ENCODE measurements around the gene VTI1A. TPM values are rescaled to one million over a fixed set of nuclear protein-coding genes. Genes with fewer than 3 reads are reported as not detected.

The VTI1A gene
- total RNA-seq, 1 experiment from 2014 or later, result 32.4 TPM

- DNase-seq (ENCODE audit: low read depth), result no peak
Measured at GRCh38 chr10:112755446-112756234, 308.6 kb downstream of the VTI1A start.

DNA sequence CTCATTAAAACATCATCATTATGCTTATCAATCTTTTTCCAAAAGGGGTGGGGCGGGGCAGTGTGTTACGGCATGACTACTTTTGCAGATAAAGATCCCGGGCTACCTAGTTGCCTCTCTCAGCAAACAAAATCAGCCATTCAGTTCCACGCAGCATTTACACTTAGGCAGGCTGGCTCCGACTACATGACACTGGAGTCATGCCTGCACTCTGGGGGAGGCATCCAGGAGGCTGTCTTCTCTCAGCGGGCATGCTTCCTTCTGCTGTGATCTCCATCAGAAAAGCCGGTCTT, 309.2 kb downstream of the VTI1A start:
- DNase-seq (ENCODE audit: low read depth), result no peak

GRCh38 chr10:112758961-112759360, 311.9 kb downstream of the VTI1A start:
- no peak for DNase-seq (ENCODE audit: low read depth)

DNA sequence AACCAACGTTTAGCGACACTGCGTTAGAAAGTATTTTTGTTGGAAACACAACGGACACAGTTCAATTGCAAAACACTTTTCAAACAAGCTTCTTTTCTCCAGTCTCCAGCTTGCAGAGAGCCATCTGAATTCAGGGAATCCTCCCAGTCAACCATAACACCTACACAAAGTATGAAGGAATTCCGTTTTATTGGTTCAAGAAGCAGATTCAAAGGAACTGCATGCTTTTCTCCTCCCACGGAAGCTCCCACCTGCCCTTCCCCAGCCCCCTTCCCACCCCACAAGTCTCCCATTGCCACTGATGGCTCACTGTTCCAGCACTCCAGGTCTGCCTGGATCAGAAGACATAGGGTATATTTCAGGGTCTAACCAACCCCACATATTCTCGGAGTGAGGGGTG, 312.5 kb downstream of the VTI1A start:
- DNase-seq (ENCODE audit: low read depth), result no peak

DNA sequence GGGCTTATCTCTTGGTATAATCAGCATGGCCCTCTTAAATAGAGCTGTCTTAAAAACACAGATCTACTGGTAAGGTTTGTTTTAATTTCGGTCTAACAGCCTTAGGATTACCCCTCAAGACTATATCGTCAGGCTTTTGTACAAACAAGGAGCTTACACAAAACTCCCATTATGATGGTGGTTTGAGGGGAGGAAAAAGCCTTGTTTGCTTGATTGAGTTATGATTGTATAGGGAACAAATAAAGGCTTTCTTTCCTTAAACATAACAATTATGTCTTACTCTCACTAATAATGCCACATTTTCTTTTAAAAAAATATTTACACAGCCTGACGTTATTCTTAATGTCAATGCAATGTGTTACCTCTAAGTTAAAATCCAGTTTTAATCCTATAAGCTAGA, 314.2 kb downstream of the VTI1A start:
- no peak for DNase-seq (ENCODE audit: low read depth)

DNA sequence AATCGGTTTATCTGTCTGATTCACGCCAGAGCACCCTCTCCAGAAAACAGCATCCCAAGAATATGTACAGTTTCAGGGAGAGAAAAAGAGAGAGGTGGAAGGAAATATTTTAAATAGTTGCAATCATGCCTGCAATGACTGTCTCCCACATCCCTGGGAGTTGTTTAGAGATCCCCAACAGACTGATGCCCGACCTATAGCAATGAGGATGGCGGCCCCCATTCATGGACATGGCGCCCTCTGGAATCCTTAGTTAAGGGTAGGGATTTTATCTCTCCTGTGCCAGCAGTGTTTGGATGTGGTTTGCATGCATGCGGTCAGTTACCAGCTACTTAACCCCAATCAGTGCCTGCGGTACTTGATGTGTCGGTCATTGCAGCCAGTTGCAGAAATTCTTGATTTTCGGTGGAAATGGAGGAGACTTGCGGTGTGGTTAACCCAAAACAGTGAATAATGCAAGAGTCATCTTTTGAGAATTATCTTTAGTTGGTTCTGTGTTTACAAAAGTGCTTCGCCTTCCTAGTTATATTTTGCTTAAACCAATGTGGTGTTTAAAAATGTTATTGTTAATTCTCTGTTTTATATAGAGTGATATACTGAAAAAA, 317.0 kb downstream of the VTI1A start:
- peak; percentile 94 for DNase-seq (ENCODE audit: low read depth)

DNA sequence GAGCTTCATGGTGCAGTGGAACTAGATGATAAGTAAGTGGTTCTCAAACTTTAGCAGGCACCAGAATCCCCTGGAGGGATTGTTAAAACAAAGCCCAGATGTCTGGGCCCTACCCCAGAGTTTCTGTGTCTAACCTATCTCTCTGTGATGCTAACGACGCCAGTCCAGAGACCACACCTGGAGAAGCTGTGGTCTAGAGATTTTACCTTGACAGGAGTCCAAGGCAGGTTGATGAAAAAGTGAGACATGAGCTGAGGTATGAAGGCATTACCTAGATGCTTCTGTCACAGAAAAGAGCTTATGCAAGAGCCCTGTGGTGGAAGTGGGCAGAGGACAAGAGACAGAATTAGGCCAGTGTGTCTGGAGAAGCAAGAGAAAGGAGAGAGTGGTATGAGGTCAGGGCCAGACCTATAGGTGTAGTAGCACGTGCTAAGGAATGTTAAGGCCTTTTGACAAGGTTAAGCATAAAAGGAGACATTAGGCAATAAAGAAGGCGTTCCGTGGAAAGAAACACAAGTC, 318.8 kb downstream of the VTI1A start:
- no peak for DNase-seq (ENCODE audit: low read depth)

GRCh38 chr10:112766636-112767035, 319.6 kb downstream of the VTI1A start:
- no peak for DNase-seq (ENCODE audit: low read depth)

DNA sequence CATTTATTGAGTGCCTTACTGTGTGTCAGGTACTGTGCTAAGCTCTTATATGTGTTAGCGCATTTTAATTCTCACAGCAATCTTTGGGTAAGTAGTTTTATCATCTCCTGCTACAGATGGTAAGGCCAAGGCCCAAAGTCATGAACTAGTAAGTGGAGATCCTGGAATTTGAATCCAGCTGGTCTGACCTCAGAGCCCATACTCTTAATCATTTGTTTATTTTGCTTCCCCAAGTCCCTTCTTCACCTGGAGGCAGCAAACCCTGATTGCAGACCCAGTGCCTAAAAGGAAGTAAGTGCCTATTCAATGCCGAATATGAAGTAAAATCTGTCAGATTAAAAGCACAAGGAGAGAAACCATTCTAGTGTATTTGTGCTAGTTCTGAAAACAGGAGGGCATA, 320.1 kb downstream of the VTI1A start:
- peak; percentile 37 for DNase-seq (ENCODE audit: low read depth)

DNA sequence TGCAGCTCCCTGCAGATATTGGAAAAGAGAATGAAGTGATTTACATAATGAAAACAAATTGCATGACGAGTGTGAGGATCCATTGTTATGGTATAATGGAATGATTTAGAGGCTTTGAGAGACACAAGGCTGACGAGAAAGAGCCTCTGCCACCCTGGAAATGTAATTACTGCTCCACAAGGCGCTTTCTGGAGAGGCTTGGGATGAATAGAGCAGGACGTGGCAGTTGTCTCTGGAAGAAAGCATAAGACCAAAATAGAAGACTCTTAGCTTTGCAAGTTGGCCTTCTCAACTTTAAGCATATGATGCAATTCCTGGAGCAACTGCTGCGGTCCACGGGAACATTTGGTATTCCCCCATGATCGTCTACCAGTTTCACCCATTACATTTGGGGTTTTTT, 321.1 kb downstream of the VTI1A start:
- no peak for DNase-seq (ENCODE audit: low read depth)

GRCh38 chr10:112769081-112769480, 322.1 kb downstream of the VTI1A start:
- DNase-seq (ENCODE audit: low read depth), result no peak

DNA sequence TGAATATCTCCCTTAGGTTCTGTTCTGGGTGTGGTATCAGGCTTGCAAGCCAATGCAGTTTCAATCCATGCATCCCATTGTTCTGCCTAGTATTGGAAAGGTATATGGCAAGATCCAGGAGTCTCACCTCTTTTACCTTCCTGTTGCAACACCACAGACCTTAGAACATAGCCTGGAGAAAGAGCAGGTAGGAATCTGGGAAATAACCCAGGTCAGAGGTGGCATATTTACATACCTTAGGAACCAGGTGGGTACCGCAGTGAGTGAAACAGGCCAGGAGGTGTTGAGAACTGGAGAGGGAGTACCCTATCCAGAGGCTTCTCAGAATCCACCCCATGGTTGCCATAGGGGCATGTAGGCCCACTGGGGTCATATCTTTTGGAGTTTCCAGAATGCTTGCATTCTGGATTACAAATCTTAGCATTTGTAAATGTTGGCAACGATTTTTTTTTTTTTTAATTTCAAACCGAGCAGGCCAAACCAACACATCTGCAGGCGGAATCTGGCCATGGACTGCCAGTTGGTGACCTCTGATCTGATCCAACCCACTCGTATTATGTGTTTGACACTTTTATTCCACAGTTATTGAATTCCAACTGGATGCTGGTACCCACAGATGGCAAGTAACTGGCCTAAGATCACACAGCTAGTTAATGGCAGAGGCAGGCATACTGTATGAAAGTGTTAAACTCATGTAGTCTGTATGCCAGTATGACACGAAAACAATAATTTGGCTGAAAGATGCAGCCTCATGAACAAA, 322.8 kb downstream of the VTI1A start:
- no peak for DNase-seq (ENCODE audit: low read depth)

DNA sequence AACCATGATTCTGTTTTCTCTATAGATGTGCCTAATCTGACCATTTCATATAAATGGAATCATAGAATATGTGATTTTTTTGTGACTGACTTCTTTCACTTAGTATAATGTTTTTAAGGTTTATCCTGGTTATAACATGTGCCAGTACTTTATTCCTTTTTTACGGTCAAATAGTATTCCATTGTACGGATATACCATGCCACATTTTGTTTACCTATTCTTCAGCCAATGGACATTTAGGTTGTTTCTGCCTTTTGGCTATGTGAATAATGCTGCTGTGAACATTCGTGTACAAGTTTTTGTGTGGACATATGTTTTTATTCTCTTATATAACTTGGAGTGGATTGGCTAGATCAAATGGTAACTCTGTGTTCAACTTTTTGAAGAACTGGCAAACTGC, 324.7 kb downstream of the VTI1A start:
- DNase-seq (ENCODE audit: low read depth), result no peak

- DNase-seq (ENCODE audit: low read depth), result no peak
Measured at GRCh38 chr10:112773783-112774182, 326.8 kb downstream of the VTI1A start.

DNA sequence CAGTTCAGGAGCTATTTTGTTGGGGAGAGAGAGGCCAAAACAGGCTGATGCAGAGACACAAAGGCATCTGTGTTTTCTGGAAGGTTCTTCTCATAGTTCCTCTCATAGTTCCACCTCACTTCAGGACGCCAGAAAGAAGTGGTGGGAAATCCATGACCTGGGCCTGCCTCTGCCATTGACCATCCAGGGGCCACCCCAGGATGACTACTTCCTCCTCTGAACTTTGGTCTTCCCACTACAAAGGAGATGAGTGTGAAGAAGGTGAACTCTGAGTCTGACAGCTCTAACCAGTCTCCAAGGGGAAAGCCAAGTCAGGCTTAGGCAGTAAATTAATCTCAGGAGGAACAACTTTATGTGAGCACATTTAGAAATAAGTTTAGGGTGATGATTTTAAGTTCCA, 327.2 kb downstream of the VTI1A start:
- DNase-seq (ENCODE audit: low read depth), result no peak

GRCh38 chr10:112774798-112775197, 327.8 kb downstream of the VTI1A start:
- no peak for DNase-seq (ENCODE audit: low read depth)

DNA sequence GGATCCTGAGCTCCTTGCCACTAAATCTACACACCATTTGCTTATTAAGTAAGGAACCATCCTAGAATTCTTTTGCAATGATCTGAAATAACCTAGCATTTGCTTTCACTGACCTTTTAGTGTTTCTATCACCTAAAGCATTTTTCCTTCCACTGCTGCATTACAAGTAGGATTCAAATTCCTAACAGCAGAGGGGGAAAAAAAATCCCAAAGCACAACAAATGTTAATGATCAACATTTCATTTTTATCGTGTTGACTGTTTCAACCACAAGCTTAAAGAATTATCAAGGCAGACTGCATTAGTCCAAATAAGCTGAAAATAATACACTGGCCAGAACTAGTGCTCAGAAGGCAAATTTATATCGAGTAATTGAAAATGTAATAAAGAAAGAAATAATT, 328.4 kb downstream of the VTI1A start:
- no peak for DNase-seq (ENCODE audit: low read depth)

DNA sequence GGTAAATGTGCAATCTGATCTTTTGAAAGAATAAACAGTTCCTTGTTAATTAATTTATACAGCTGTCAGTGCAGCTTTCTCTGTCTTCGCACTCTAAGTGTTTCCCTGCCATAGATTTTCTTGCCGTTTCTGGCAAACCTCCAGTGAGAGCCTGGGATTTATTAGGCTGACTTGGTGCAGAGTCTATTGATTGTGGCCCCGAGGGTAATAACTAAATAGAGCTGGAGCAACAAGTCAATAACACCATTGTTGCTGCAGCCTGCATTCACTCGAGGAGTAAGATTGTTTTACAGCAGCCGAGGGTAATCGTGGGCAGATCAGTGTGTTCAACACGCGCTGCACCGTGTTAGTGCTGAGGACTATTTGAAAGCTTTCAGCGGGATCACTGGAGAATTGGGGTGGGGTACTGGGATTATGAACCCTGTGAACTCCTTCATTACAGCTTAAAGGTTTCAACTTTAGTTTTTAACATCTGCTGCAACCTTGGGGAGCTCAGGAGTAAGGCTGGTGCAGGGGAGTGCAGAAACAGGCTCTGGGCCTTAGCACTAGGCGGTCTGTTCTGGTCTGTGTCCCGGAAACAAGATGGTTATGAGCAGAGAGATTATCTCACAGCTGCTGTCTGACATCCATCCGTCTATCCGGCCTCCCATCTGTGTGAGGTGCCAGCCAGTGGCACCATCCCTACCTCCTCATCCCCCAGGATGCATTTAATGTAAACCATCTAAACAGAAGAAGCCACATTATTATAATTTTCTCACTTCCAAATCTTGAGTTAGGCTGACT, 329.1 kb downstream of the VTI1A start:
- no peak for DNase-seq (ENCODE audit: low read depth)

- DNase-seq (ENCODE audit: low read depth), result peak; percentile 24
Measured at GRCh38 chr10:112778579-112778978, 331.6 kb downstream of the VTI1A start.

DNA sequence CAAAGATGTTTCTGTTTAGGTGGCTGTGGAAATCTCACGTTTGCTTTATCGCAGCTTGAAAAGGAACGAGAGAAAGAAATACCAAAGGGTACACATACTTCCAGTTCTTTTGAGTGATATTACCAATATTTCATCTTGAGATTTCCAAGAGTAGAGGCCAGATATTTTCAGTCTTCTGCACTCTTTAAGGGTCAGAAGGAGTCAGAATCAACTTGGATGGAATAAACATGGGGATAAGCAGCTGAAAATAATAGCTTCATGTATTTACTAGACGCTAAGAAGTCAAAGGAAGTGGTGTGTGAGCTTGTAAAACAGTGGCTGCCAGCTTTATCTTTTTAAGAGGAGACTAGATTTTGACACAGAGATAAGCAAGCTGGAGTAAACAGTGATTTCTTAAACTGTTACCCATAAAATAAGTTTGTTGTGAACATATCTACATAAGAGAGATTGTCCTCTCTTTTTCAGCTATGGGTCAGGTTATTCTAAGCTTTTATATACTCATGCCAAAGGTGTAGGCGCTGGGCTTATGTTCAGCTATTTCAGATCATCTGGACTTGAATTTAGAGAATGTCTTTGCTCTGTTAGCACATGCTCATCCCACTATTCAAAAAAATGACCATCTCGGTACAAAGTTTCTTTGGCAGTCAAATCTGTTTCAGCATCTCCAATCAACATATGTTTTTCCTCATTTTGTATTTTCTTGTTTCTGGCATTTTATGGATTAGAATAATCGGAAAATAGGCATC, 332.2 kb downstream of the VTI1A start:
- peak; percentile 37 for DNase-seq (ENCODE audit: low read depth)

DNA sequence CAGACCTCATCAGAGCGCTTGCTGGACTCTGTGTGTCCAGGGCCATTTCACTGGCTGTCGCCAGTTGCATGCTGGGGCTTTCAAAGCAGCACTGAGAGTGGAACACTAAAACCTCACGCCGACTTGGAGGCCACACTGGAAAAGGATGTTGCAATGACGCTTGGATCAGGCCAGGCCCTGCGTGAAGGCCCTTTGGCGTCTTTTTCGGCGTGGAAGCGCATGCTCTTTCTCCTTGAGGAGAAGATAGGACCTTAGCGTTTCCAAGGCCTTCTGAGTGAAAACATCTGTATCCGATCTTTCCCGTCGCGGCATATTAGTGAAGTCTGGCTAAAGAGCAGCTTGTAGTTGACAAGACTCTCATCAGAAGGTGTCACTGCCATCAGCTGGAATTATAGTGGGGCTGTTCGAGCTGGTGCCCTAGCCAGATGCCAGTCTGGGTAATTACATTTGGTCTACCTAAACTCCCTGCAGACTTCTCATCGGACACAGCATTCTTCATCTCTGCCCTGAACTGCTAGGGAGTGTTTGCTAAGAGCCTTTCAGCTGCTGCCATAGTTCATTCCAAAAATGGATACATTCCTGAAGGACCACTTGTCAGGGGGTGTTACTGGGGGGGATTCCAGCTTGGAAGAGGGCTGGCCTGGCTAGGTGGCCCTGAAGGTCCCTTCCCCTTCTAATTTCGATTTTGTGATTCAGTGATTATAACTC, 335.3 kb downstream of the VTI1A start:
- DNase-seq (ENCODE audit: low read depth), result no peak

All from M059J (cell line).